ENCODE data around the gene MEX3A. TPM values are rescaled to one million over a fixed set of nuclear protein-coding genes. Genes with fewer than 3 reads are reported as not detected.
"Not testable (repeated sequence)": the region's sequence is repeated elsewhere in the genome, so short reads cannot be mapped to it uniquely, and the experiment has no call there.

MEX3A gene
- total and polyA plus RNA-seq, 10 of the 15 experiments (the other 5 are each of a cell fraction or from before 2014, with no cell fraction given): 0.11 to 5.1 (median 1.7) TPM

- BruUV-seq (replicated peaks); DNase-seq (ENCODE audit: low read depth, low spot score); intact Hi-C loops (cut with micrococcal nuclease; ENCODE audit: unreplicated experiment); H2AFZ ChIP-seq (ENCODE audit: control insufficient read depth, low read depth, low read length); H4K20me1 ChIP-seq (ENCODE audit: control insufficient read depth, insufficient read depth); in situ Hi-C loops (cut with MboI); H3K27me3 ChIP-seq (replicated peaks in 1 of 2; ENCODE audit: control insufficient read depth in 2 of 2, insufficient read depth in 2 of 2, low read length in 1 of 2); FAIRE-seq; H3K36me3 ChIP-seq (ENCODE audit: control insufficient read depth in 2 of 2, insufficient read depth in 2 of 2, low read length in 1 of 2); ATAC-seq; H3K9me3 ChIP-seq (replicated peaks; ENCODE audit: control insufficient read depth, insufficient read depth, low read length): not testable (repeated sequence)
- H3K79me2 ChIP-seq (ENCODE audit: control insufficient read depth, insufficient read depth, low read length): peaks cover 79% of the 10 kb centered on the region
- peak overlapping the region; percentile 64 for H3K27ac ChIP-seq (ENCODE audit: control insufficient read depth, insufficient read depth)
- peak overlapping the region; percentile 81 for H3K4me2 ChIP-seq (ENCODE audit: control insufficient read depth, insufficient read depth)
- SMC1A ChIA-PET (ENCODE audit: uncharacterized antibody, unreplicated experiment): interaction anchor here (0.9 to 23.6 kb wide), 5 partner anchors 8 to 162 kb away, joined by 3 to 874 read pairs (median 4); partner anchors contain the start of gene SMG5
- peak in 1 of 2 experiments; percentile 73; a peak in 2 of 4 replicates for TF ChIP-seq BHLHE40 (IDR thresholded peaks at IDR 0.05; ENCODE audit: borderline replicate concordance in 1 of 2, low read depth in 2 of 2, low read length in 1 of 2)
- WGBS (ENCODE audit: insufficient coverage, insufficient replicate concordance, low lambda C conversion rate, missing lambda C conversion rate): 0% methylated on average over 3 of the region's 4 CpGs
- H3K9ac ChIP-seq (ENCODE audit: control insufficient read depth, insufficient read depth, low read length): peak overlapping the region; percentile 43; the same call in 1 of the 2 replicates
- RAD21 ChIA-PET (ENCODE audit: unreplicated experiment): interaction anchor here (0.7 to 22.2 kb wide), 4 partner anchors 7 to 81 kb away, joined by 3 to 695 read pairs (median 54); no protein-coding TSS in a partner anchor
- peak overlapping the region; percentile 53; the same call in 1 of the 2 replicates for H3K4me3 ChIP-seq
- POLR2A ChIA-PET: interaction anchor here (0.6 to 12.7 kb wide), 7 partner anchors 7 to 102 kb away, joined by 6 to 128 read pairs (median 13); no protein-coding TSS in a partner anchor
- H3K4me1 ChIP-seq (ENCODE audit: control insufficient read depth, insufficient read depth, low read length): peaks cover 46% of the 10 kb centered on the region
- CTCF ChIA-PET: interaction anchor here (0.9 to 25.7 kb wide), 4 partner anchors 8 to 131 kb away, joined by 3 to 1294 read pairs (median 23); no protein-coding TSS in a partner anchor
These were observed 38.7 kb upstream of the MEX3A start for GRCh38 chr1:156121005-156121404.

GRCh38 chr1:156120318-156120717 is 38.1 kb upstream of the MEX3A start:
- ChIA-PET POLR2A (interaction anchor here (0.7 to 12.7 kb wide), 6 partner anchors 8 to 103 kb away, joined by 6 to 128 read pairs (median 17); no protein-coding TSS in a partner anchor), SMC1A (ENCODE audit: uncharacterized antibody, unreplicated experiment) (interaction anchor here (1.2 to 23.6 kb wide), 4 partner anchors 9 to 162 kb away, joined by 3 to 874 read pairs (median 48); partner anchors contain the start of gene SMG5), RAD21 (ENCODE audit: unreplicated experiment) (interaction anchor here (0.5 to 22.2 kb wide), 4 partner anchors 8 to 1311 kb away, joined by 3 to 695 read pairs (median 54); no protein-coding TSS in a partner anchor), CTCF (interaction anchor here (1.3 to 25.7 kb wide), 4 partner anchors 9 to 131 kb away, joined by 3 to 1294 read pairs (median 24); no protein-coding TSS in a partner anchor)
- no peaks in the 10 kb centered on the region for H4K20me1 ChIP-seq (ENCODE audit: control insufficient read depth, insufficient read depth)
- TF ChIP-seq FOXM1 (IDR thresholded peaks at IDR 0.05; ENCODE audit: low read depth, low read length) (no peak), HDGF (IDR thresholded peaks at IDR 0.05) (0 out of 2 replicates have a peak, but pooled peaks have one; percentile 45), POU2F2 (IDR thresholded peaks at IDR 0.05; ENCODE audit: borderline replicate concordance, low read depth, low read length) (no peak)
- no TSS peak for BruUV-seq (replicated peaks)
- peak overlapping the region; percentile 81 for H3K4me2 ChIP-seq (ENCODE audit: control insufficient read depth, insufficient read depth)
- peak overlapping the region; percentile 64 for H3K27ac ChIP-seq (ENCODE audit: control insufficient read depth, insufficient read depth)
- no peak overlapping the region for H2AFZ ChIP-seq (ENCODE audit: control insufficient read depth, low read depth, low read length)
- WGBS (ENCODE audit: insufficient coverage, insufficient replicate concordance, low lambda C conversion rate, missing lambda C conversion rate): 98% methylated on average over 3 of the region's 3 CpGs
- intact Hi-C loops (cut with micrococcal nuclease; ENCODE audit: unreplicated experiment) (no loop called here), in situ Hi-C loops (cut with MboI) (no loop called here)
- H3K27me3 ChIP-seq (replicated peaks in 1 of 2; ENCODE audit: control insufficient read depth in 2 of 2, insufficient read depth in 2 of 2, low read length in 1 of 2): no peaks in the 10 kb centered on the region
- peaks cover 84% of the 10 kb centered on the region for H3K79me2 ChIP-seq (ENCODE audit: control insufficient read depth, insufficient read depth, low read length)
- peak; percentile 35 for FAIRE-seq
- DNase-seq (ENCODE audit: low read depth, low spot score): no peak
- no peak for ATAC-seq
- H3K36me3 ChIP-seq (ENCODE audit: control insufficient read depth in 2 of 2, insufficient read depth in 2 of 2, low read length in 1 of 2): no peaks in the 10 kb centered on the region; a peak in 1 of 4 replicates
- peak overlapping the region; percentile 15; the same call in 1 of the 2 replicates for H3K9ac ChIP-seq (ENCODE audit: control insufficient read depth, insufficient read depth, low read length)
- H3K9me3 ChIP-seq (replicated peaks; ENCODE audit: control insufficient read depth, insufficient read depth, low read length): no peaks in the 10 kb centered on the region
- peaks cover 49% of the 10 kb centered on the region for H3K4me1 ChIP-seq (ENCODE audit: control insufficient read depth, insufficient read depth, low read length)
- peak overlapping the region; percentile 35; the same call in 1 of the 2 replicates for H3K4me3 ChIP-seq

Measured in GM12878 (cell line).